Cardiac fibroblast (primary cell): Measurements from ENCODE around the gene CENPC.

ENCODE experiments used
- DNase-seq, 2 donors: peaks; one replicate each; pipeline versions ENCODE4 v3.0.0 to v3.0.0-alpha.2; 2010; ENCODE audit warnings: low read depth in 2 of 2
- H3K4me3 ChIP-seq, 2 donors: replicated peaks in 1 of 2; 1 replicate in 1 of 2; 2 replicates in 1 of 2; pipeline ENCODE4 v1.5.1; 2011; ENCODE audit warnings: low read depth in 2 of 2, low read length in 2 of 2, mild to moderate bottlenecking in 2 of 2, moderate library complexity in 1 of 2
- TF ChIP-seq, protein P1 (sequence below): IDR thresholded peaks from one replicate; pipeline ENCODE4 v1.5.1; 2011; ENCODE audit warnings: low read depth, mild to moderate bottlenecking, low read length, inconsistent platforms

Gene CENPC

DNA sequence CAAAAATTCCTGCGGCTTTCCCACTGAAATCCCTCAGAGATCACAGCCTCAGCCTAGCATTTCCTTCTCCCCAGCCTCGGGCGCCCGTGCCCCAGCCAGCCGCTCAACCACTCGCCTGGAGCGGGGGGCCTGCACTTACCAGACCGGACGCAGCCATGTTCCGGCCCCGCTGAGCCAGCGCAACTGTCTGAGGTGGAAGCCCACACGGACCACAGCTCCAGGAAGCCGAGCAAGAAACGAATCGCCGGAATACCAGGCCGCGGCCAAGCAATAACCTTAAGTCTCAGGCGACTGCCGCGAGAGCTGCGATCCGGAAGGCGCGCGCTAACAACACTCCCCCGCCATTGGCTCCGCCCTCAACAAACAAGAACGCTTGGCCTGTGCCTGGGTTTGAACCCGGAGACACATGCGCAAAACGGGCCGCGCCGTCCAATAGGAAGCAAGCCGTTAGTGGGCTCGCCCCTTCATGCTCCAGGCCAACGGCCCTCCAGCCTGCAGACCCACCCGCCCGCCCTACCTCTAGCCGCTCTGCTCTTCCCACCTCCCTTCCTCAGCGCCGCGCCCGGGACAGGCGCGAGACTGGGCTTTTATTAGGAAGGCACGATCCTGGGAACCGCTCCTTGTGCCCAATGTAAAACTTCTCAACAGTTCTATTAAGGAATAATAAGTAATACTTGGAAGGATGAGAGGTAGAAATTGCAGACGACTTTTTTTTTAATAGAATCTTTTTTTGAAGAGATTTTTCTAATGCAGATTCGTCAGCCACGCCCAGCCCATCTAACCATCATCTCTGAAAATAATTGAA is at the start of gene CENPC:
TSS of gene CENPC (minus strand) at position 305 of the 805 bp plus-strand sequence. CDS start at position 157, 148 bp downstream.
- peak; percentile 98 to 99 for DNase-seq

GRCh38 chr4:67593741-67594175 is 48.5 kb upstream of the CENPC start:
- H3K4me3 ChIP-seq, result no peak overlapping the region
- TF ChIP-seq, protein P1, sequence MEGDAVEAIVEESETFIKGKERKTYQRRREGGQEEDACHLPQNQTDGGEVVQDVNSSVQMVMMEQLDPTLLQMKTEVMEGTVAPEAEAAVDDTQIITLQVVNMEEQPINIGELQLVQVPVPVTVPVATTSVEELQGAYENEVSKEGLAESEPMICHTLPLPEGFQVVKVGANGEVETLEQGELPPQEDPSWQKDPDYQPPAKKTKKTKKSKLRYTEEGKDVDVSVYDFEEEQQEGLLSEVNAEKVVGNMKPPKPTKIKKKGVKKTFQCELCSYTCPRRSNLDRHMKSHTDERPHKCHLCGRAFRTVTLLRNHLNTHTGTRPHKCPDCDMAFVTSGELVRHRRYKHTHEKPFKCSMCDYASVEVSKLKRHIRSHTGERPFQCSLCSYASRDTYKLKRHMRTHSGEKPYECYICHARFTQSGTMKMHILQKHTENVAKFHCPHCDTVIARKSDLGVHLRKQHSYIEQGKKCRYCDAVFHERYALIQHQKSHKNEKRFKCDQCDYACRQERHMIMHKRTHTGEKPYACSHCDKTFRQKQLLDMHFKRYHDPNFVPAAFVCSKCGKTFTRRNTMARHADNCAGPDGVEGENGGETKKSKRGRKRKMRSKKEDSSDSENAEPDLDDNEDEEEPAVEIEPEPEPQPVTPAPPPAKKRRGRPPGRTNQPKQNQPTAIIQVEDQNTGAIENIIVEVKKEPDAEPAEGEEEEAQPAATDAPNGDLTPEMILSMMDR, result no peak
- peak; percentile 56 to 86 for DNase-seq

More for the DNA sequence above, at the start of gene CENPC:
- TF ChIP-seq, protein P1, result no peak
- H3K4me3 ChIP-seq, result peak within 1 kb of the TSS; percentile 68 to 89

DNA sequence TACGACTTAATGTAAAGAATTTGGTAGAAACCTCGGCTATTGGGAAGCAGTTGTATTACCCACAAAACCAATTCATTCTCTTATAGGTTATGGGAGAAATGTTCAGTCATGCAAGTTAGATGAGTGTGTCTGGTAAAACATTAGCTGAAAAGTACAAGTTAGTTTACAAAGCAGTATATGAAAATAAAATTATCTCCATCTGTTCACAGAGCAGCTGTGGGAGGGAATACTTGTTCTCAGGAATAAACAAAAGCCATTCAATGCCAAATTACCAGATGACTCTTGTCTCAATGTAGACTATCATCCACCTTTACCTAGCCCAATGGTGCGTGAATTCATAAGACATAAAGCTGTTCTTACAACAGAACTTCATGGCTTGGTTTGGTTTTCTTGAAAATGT is 41.9 kb upstream of the CENPC start:
- no peak for DNase-seq
- TF ChIP-seq, protein P1, result no peak
- no peak overlapping the region for H3K4me3 ChIP-seq

DNA sequence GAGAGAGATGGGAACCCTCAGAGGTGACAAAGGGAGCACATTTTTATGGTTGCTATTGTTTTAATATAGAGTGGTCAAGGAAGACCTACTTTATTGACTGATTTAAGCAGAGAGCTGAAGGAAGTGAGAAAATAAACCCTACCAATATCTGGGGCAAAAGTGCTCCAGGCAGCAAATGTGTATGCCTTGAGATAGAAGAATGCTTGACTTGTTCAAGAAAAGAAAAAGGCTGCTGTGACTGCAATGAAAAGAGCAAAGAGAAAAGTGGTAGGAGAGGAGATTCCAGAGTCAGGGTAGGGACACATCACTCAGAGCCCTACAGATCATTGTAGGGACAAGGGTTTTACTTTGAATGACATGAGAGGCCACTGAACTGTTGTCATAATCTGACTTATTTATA is 39.2 kb upstream of the CENPC start:
- DNase-seq, result no peak
- TF ChIP-seq, protein P1, result no peak
- H3K4me3 ChIP-seq, result no peak overlapping the region

- no peak for DNase-seq
- no peak overlapping the region for H3K4me3 ChIP-seq
- TF ChIP-seq, protein P1, result no peak
These were observed 36.6 kb upstream of the CENPC start for GRCh38 chr4:67581913-67582312.

- DNase-seq, result no peak
- TF ChIP-seq, protein P1, result no peak
These were observed 36.0 kb upstream of the CENPC start for GRCh38 chr4:67581208-67581857.

More at GRCh38 chr4:67581208-67581857, 36.0 kb upstream of the CENPC start:
- no peak overlapping the region for H3K4me3 ChIP-seq
